GM18858 (cell line): Measurements from ENCODE around the gene AHSA1.

Source experiments
- ATAC-seq: cut with Tn5 transposase; IDR thresholded peaks from one replicate; pipeline ENCODE4 v1.9.1; 2021; ENCODE audit not compliant: unreplicated experiment

AHSA1 gene

GRCh38 chr14:77507762-77508161 is 49.9 kb downstream of the AHSA1 start:
- ATAC-seq = no peak

- ATAC-seq = no peak
Observed at GRCh38 chr14:77508249-77508648, 50.4 kb downstream of the AHSA1 start.

DNA sequence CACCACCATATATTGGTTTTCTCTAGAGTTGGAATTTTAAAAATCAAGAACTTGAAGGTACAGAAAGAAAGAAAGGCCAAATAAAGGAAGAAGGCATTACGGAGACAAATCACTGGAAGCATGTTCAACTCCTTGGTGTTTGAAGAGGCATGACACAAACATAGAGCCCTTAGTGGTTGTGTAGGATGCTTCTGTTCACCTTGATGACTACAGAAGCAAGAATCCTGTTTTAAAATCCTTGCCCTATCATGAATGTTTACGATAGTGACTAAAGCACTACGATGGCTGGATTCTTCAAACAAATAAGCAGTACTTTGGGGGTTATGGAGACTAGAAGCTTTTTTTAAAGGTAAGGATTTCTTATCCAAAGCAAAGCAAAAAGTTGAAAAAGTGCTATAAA is 51.0 kb downstream of the AHSA1 start:
- ATAC-seq = no peak

- no peak for ATAC-seq
Observed at GRCh38 chr14:77509366-77509765, 51.5 kb downstream of the AHSA1 start.

DNA sequence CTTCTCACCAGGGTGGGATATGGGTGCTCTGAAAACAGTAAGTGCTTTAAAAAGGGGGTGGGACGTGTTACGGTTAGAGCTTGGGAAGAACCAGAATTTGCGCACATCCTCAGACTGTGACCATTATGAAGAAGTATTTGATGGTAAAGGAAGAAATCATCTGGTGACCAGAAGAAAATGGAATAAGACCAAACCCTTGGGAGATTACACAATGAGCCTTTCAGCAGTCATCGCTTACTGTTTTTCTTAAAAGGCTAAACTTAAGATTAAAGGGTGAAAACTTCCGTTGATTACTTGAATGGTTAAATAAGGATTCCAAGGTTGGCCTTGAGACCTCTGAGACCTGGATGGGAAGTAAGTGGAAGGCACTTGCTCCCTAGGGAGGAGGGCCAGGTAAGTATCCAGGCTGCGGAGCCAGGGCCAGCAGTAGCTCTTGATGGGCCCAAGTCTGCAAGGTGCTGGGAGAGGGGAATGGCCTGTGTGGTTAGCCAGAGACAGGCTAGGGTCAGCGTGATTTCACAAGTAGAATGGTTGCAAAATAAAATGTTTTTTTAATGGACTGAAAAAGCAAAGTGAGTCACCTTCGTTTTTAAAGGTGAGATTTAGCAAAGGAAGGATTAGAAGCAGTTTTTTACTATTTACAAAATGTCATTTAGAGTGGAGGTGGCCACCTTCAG is 53.7 kb downstream of the AHSA1 start:
- ATAC-seq = no peak

DNA sequence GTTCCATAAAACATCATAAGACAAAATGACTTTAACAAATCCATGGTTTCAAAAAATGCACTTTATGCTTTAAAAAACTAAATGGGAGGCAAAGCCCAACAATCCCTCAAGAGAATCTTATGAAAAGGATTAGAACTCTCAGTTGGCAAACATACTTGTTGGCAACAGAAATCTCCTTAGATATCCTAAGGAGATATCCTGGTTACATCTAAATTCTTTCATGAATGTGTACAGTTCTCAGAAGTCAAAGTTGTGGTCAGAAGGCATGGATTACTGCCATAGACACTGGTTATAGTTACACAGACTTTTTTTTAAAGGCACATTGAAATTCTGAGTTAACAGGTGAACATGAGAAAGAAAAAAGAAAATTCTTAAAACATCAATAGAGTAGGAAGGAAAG is 58.2 kb downstream of the AHSA1 start:
- ATAC-seq = no peak
